T-helper 2 cell (primary cell): ENCODE data around the gene TBCK.
"Not testable (repeated sequence)": the region's sequence is repeated elsewhere in the genome, so short reads cannot be mapped to it uniquely, and the experiment has no call there.

ENCODE experiments used
- DNase-seq, 5 experiments: peaks; one replicate each; pipeline versions ENCODE4 v3.0.0 to v3.0.0-alpha.2; 2012 to 2022
- total RNA-seq, 2 donors: gene quantifications; one replicate each; lab custom pipeline; 2026; lab: John Stamatoyannopoulos, UW

TBCK gene
- 24.6 to 51.3 reads per million in 2 donors for total RNA-seq

DNA sequence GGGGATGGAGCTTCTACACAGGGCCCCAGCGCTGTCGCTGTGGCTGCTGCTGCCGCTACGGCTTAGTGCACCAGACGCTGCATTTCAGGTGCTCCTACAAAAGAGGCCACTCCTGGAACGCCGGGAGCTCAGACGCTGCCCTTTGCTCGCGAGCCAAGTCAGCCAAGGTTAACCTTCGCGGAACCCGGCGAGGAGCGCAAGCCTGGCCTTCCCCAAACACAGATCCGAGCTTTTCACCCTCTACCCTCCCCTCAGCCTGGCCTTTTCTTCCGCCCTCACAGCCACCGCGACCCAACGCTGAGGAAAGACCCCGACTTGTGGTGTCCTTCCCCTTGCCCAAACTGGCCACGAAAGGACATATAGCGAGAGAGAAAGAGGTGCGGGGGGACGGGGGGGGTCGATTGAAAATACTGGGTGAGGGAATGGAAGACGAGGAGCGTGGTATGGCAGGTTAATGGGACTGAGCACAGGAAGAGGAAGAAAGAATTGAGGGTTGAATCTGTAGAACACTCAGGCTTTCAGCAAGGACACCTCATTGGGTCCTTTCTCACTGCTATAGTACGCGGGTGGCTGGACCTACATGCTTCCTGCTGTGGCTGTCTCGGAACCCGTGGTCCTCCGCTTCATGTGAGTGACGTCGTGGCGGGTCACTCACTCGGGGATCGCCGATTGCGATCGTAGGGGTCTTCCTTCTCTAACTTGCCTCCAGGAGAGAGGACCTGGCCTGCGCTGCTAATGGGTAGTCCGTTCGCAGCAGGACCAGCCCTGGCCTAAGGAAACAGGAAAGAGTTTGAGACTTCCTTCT lies at the start of gene TBCK, which contains the start of gene AIMP1:
Gene TBCK (minus strand): TSS at position 242 of the 805 bp plus-strand sequence. CDS start 7,249 bp downstream, outside the sequence.
Gene AIMP1 (plus strand): TSS at position 583 of the 805 bp plus-strand sequence. CDS start 8,460 bp downstream, outside the sequence.
- peak; percentile 62 to 94 (median 82) for DNase-seq

DNA sequence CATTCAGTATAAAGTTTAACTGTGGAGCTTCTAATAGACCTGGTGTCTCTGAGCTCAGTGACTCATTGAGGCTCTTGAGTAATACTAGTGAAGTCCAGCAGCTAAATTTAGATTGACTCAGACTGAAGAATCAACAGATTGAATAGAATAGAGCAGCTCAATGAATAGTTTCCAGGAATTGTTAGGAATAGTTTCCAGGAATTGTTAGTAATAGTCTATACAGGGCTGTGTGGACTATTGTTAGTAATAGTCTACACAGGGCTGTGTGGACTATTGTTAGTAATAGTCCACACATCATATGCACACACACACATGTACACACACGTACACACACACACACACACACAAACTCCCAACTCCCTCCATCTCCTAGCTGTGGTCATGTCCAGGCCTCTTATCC lies 49.6 kb upstream of the TBCK start:
- no peak for DNase-seq

DNA sequence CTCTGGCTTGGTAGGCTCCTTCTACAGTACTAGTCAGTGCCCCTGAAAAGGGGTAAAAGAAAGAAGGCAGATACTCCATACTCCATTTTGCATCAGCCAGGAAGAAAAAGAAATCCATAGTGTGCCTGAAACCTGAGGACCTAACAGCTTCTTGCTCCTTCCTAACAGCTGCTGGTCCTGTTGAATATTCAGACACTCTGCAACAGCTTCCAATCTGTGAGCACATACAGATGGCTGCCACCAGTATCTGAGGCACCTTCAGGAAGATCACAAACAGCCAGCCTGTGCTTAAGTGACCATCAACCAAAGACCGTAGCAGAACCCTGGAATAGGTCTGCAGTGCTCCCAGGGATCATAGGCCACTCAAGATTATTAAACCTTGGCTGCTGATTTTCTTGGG lies 48.3 kb upstream of the TBCK start:
- DNase-seq: no peak

DNA sequence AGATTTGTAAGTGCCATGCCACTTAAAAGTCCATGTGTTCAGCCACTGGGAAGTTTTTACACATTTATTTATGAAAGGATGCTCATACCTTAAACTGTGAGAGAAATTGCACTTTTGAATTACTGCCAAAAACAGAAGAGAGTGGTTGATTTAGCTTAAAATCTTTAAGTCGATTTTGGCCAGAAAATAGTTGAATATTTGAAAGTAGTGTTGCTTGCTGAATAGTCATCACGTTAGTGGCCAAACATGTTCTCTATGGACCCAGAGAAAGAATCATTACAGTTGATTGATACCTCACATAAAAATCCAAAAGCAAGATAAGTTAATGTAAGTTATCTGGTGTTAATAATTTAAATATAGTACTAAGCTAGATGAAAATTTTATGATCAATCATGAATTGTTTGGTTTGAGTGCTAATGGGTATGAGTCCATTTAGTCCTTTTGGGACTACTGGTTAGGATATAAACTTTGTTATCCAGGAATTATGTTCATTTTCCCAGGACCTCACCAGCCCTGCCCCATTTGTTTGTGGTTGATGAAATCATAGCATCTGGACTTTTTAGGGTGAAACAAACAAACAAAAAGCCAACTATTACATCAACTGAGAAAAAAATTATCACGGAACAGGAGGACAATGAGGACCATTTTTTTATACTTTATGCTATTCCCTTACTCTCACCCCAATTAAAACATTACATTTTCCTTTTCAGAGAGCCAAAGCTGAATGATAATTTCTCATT lies 46.2 kb upstream of the TBCK start:
- no peak for DNase-seq

DNA sequence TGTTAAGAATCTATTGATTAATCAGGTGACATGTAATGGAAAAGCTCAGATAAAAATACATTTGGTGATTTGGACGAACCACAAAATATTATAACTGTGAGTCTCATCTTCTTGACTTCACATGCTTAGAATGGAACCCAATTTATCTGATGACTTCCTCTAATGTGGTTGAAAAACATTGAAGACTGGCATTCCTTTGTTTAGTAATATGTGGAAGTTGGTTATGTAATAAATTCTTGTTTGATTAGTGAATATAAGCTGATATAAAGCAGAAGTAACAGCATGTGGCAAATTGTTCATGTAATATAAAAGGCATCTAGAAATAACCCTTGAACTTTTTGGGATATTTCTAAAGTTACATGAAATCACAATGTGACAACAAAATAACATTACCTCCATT lies 42.9 kb upstream of the TBCK start:
- DNase-seq: no peak

DNA sequence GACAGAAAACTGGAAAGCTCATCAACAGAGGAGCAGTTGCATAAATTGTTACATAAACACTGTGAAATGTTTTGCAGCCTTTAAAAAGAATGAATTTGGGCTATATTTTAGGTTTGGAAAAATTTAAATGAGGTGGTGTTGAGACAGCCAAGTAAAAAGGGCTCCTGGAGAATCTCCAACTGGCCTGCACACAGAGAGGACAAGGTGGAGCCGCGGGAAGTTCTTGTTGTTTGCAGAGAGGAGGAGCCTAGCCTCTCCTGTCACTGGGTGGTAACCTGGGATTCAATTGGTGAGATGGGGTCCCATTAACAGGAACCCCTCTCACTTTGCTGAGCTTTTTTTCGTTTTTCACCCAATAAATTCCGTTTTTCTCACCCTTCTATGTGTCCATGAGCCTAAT lies 39.2 kb upstream of the TBCK start:
- DNase-seq: no peak

DNA sequence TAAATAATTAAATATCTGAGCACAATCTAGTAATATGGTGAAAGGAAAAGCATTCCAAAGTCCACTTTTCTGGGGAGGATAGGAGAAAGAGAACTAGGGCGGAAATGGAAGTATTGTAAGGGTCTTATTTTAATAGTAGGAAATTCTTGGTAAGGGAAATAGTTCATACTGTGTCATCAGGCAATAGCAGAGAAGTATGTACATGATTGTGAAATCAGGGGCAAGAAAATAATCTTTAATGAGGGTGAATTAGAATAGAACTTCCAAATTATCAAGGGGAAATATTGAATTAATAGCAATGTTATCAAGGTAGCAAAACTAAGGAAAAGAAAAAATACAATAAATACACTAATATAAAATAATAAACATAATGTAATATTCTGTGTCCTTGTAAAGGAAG lies 37.8 kb upstream of the TBCK start:
- DNase-seq: no peak

DNA sequence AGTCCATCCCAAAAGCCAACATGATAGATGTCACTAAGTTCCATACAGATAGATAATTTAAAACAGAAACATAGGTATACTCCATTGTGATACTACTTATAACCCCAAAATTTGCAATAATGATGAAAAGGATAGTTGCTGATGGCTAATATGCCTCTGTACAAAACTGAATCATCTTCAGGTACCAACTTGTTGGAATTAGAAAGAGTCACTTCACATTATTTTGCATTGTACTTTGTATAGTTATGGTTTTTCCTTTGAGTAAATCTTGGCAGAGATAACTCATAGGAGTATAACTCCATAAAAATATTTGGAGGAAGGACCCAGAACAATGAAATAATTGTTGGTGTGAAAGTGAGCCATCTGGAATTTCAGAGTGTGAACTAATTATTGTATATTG lies 35.0 kb upstream of the TBCK start:
- DNase-seq: no peak

DNA sequence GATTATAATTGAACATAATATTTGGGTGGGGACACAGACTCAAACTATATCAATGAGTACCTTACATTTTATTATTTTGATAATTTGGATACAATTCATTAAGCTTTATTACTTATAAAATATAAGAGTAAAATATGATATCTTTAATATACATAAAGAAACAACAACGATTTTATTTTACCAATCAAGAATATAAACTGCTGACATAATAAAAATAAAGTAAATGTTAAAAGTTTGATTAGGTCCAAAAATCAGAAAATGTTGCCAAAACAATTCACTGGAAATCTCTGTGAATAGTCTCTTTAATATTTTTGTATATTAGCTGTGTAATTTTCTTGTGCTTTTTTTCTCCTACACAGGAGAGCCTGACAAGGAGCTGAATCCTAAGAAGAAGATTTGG lies 31.2 kb upstream of the TBCK start:
- no peak for DNase-seq

DNA sequence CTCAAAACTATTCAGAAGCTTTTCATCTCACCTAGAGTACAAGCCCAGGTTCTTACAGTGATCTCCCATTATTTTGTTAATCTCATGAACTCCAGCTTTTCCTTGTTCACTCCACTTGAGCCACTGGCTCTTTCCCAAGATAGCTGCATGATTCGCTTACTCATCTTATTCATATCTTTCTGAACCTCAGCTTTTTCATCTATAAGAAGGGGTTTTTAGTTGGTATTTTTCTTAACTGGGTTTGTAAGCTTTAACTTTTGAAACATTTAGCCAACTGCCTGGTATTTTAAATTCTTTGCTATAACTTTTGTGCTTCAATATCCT lies 28.6 kb upstream of the TBCK start:
- DNase-seq: no peak

DNA sequence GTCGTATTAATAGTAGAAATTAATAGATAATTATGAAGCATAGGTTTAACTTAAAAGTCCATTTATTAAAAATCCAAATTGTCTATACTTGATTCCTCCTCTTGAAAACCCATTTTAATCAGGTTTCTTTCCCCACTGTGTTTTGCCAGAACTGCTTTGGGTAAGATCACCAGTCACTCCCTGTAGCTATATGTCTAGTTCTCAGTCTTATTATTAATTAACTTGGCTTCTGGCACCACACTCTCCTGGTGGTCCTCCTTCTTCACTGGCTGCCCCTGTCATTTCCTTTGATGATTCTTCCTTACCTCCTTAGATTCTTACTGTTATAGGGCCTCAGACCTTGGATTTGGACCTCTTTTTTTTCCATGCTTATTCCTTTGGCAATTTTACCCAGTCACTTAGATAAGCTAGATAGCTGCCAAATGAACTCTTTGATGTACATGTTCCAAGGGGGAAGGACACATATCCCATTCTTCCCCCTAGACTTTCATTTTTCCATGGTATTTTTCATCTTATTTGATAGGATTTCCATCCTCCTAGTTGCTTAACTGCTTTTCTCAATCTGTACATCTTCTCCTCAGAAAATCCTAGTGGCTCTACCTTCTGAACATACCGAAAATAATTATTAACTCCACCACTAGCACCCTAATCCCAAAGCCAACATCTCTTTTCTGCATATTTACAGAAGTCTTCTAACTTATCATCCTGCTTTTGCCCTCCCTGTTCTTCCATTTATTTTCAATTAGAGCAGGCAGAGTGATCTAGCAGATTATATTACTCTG lies 28.0 kb upstream of the TBCK start:
- DNase-seq: no peak

DNA sequence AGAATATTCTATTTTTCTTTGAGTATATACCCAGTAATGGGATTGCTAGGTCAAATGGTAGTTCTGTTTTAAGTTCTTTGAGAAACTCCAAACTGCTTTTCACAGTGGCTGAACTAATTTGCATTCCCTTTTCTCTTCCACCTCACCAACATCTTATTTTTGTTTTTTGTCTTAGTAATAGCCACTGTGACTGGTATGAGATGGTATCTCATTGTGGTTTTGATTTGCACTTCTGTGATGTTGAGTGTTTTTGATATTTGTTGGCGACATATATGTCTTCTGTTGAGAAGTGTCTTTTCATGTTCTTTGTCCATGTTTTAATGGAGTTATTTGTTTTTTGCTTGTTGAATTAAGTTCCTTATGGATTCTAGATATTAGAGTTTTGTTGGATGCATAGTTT lies 24.8 kb upstream of the TBCK start:
- DNase-seq: peak in 1 of 5 experiments; percentile 68

DNA sequence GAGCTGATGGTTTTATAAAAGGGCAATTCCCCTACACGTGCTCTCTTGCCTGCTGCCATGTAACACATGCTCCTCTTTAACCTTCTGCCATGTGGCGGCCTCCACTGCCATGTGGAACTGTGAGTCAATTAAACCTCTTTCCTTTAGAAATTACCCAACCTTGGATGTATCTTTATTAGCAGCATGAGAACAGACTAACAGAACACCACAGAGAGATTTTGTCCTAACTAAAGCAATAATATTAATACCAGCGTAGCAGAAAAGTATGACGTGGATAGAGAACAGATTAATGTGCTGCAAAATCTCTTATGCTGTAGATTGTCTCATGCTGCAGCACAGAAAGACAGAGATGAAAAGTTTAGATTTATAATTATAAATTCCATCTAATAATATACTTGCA lies 23.4 kb upstream of the TBCK start:
- DNase-seq: no peak

DNA sequence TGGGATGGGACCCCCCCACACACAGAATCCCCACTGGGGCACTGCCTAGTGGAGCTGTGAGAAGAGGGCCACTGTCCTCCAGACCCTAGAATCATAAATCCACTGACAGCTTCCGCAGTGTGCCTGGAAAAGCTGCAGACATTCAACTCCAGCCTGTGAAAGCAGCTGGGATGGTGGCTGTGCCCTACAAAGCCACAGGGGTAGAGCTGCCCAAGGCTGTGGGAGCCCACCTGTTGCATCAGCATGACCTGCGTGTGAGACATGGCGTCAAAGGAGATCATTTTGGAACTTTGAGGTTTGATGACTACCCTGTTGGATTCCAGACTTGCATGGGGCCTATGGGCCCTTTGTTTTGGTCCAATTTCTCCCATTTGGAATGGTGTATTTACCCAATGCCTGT lies 22.7 kb upstream of the TBCK start:
- DNase-seq: no peak

DNA sequence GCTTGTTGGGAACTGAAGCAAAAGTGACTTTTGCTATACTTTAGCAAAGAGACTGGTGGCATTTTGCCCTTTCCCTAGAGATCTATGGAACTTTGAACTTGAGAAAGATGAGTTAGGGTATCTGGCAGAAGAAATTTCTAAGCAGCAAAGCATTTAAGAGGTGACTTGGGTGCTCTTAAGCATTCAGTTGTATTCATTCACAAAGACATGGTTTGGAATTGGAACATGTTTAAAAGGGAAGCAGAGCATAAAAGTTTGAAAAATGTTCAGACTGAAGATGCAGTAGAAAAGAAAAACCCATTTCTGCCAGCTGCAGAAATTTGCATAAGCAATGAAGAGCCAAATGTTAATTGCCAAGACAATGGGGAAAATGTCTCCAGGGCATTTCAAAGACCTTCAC lies 21.9 kb upstream of the TBCK start:
- DNase-seq: no peak

DNA sequence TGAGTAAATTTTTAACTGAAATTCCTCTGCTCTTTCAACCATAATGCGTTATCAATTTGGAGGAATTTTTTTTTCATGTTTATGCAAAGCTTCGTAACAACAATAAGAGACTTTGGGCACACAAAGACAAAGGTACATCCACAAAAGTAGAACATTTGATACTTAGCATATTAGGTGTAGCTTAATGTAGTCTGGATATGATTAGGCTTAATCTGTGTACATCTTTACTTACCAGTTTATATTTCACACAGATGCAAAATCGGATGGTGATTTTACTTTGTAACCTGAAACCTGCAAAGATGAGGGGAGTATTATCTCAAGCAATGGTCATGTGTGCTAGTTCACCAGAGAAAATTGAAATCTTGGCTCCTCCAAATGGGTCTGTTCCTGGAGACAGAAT lies 20.6 kb upstream of the TBCK start:
- DNase-seq: no peak

DNA sequence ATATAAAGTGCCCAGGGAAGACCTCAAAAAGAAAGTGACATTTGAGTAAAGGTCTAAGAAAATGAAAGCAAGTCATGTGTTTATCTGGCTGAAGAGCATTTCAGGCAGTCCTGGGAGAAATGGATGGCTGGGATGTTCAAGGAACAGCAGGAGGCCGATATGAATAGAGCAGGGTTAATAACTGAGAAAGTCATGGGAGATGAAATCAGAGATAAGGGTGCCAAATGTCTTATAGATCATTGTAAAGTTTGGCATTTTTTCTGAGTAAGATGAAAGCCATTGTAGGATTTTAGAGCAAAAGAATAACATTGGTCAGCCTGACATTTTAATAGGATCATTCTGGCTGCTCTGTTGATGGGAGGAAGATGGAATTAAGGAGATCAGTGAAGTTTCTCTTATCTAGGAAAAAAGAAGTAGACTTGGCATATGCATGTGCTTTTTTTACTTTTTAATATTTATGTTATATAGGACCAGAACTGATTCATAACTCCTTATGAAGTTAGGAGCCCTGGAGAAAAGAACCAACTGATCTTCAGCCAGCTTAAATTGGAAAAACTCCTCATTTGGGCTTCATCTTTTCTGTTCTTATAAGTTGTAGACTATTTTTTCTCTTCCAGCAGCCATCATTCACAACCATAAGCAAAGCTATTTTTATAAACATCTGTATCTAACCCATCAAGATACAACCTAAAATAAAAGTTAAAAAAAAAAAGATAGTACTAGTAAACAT lies 18.9 kb upstream of the TBCK start:
- DNase-seq: no peak

DNA sequence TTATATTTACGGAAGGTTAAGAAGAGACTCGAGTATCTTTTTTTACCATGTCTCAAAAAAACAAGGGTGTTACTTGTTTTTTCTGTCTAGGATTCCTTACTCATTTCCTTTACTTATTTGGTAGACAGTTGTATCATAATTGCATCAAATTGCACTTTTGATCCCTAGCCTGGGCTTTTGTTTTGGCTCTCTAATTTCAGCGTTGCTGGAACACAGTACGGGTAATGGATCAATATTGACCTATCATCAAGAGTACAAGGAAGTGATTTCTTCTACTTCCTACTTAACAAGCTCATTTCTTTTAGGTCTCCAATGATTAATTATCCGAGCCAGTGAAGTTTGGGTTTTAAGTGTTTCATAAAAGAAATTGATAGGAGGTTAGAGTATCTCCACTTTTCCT lies 17.2 kb upstream of the TBCK start:
- no peak for DNase-seq

DNA sequence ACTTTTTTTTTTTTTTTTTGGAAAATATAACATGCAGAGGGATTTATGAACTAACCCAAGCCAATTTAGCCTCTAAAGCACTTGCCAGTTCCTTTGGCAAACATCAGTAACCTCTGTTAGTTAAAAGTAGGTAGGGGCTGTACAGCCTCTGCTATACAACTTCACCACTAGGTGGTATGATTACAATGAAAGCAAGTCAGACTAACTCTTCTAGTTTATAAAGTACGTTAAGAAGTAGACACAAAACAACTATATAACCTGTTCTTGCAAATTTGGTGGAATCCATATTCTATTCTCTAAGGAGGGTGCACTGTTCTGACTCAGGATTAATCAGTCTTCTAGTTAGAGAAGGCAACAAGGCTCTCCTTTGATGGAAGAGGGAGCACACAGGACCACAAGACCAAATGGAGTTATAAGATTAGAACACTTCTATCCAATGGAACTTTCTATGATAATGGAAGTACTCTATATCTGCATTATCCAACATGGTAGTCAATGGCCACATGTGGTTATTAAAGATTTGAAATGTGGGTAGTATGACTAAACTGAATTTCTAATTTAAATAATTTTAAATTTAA lies 13.1 kb upstream of the TBCK start:
- peak in 1 of 5 experiments; percentile 56 for DNase-seq

DNA sequence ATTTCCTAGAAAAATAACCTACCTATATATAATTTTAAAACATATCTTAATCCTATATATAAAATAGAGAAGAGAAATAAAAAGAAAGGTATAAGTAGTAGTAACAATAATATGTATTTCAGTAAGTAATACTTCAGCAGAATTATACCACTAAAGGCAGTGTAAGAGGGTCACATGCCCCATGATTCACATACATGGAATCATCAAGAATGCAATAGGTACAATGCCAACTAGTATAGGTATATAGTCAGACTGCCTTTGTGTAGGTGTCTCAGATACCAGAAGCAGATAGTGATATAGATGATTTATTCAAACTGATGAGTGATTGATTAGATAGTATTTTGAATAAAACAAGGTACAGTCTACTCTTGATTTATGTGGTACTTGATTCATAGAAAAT lies 9.8 kb upstream of the TBCK start:
- no peak for DNase-seq

DNA sequence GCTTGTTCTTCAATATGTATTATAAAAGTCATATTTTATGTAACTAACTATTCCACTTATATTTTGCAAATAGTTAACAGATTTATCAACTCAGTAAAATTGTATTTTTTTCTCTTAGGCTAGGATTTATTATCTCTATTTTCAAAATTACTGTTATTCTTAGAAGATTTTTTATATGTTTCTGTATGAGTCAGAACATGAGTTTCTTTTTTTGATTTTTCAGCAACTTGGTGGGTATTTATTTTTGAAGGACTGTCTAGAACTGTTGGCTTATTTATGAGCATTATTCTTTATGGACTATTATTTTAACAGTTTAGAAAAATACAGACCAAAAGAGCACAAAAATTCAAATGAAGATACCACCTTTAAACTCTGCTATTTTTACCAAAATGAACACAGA lies 7.1 kb upstream of the TBCK start:
- DNase-seq: peak in 1 of 5 experiments; percentile 18

DNA sequence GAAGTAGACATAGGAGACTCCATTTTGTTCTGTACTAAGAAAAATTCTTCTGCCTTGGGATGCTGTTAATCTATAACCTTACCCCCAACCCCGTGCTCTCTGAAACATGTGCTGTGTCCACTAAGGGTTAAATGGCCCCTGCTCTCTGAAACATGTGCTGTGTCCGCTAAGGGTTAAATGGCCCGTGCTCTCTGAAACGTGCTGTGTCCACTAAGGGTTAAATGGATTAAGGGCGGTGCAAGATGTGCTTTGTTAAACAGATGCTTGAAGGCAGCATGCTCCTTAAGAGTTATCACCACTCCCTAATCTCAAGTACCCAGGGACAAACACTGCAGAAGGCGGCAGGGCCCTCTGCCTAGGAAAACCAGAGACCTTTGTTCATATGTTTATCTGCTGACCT lies 5.8 kb upstream of the TBCK start:
- DNase-seq: not testable (repeated sequence)
